Measurements from ENCODE around the gene TENM4.

DNA sequence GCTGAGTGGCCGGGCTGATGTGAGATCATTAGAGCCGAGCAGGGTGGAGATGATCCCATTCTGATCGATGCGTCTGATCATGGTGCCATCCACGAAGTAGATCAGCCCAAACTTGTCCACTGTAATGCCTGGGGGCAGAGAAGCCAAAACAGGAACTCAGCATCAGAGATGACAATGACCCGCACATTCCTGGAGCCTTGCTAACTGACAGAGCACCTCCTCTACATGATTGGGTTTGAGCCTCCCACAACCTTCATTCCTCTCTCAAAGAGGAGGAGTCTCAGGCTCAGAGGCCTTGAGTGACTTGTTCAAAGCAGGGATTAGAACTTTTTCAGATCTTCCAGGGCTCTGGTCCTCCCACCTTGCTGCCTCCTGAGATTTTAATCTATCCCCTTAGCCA is 732.4 kb downstream of the TENM4 start:
- TF ChIP-seq, protein P1, sequence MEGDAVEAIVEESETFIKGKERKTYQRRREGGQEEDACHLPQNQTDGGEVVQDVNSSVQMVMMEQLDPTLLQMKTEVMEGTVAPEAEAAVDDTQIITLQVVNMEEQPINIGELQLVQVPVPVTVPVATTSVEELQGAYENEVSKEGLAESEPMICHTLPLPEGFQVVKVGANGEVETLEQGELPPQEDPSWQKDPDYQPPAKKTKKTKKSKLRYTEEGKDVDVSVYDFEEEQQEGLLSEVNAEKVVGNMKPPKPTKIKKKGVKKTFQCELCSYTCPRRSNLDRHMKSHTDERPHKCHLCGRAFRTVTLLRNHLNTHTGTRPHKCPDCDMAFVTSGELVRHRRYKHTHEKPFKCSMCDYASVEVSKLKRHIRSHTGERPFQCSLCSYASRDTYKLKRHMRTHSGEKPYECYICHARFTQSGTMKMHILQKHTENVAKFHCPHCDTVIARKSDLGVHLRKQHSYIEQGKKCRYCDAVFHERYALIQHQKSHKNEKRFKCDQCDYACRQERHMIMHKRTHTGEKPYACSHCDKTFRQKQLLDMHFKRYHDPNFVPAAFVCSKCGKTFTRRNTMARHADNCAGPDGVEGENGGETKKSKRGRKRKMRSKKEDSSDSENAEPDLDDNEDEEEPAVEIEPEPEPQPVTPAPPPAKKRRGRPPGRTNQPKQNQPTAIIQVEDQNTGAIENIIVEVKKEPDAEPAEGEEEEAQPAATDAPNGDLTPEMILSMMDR (IDR thresholded peaks at IDR 0.05; ENCODE audit: low read depth, low read length, missing input control), result no peak
- TF ChIP-seq, protein P2, sequence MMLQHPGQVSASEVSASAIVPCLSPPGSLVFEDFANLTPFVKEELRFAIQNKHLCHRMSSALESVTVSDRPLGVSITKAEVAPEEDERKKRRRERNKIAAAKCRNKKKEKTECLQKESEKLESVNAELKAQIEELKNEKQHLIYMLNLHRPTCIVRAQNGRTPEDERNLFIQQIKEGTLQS (IDR thresholded peaks at IDR 0.05), result no peak
- TF ChIP-seq YY1 (IDR thresholded peaks at IDR 0.05) (no peak), SP1 (IDR thresholded peaks at IDR 0.05) (no peak), JUND (IDR thresholded peaks at IDR 0.05) (no peak), EGR1 (IDR thresholded peaks at IDR 0.05; ENCODE audit: low read depth in 2 of 2) (no peak)
- TF ChIP-seq, protein P3, sequence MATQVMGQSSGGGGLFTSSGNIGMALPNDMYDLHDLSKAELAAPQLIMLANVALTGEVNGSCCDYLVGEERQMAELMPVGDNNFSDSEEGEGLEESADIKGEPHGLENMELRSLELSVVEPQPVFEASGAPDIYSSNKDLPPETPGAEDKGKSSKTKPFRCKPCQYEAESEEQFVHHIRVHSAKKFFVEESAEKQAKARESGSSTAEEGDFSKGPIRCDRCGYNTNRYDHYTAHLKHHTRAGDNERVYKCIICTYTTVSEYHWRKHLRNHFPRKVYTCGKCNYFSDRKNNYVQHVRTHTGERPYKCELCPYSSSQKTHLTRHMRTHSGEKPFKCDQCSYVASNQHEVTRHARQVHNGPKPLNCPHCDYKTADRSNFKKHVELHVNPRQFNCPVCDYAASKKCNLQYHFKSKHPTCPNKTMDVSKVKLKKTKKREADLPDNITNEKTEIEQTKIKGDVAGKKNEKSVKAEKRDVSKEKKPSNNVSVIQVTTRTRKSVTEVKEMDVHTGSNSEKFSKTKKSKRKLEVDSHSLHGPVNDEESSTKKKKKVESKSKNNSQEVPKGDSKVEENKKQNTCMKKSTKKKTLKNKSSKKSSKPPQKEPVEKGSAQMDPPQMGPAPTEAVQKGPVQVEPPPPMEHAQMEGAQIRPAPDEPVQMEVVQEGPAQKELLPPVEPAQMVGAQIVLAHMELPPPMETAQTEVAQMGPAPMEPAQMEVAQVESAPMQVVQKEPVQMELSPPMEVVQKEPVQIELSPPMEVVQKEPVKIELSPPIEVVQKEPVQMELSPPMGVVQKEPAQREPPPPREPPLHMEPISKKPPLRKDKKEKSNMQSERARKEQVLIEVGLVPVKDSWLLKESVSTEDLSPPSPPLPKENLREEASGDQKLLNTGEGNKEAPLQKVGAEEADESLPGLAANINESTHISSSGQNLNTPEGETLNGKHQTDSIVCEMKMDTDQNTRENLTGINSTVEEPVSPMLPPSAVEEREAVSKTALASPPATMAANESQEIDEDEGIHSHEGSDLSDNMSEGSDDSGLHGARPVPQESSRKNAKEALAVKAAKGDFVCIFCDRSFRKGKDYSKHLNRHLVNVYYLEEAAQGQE (IDR thresholded peaks at IDR 0.05), result no peak
- TF ChIP-seq, protein P4, sequence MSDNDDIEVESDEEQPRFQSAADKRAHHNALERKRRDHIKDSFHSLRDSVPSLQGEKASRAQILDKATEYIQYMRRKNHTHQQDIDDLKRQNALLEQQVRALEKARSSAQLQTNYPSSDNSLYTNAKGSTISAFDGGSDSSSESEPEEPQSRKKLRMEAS (IDR thresholded peaks at IDR 0.05), result no peak
